Activated T-cell treated with anti-CD3 and anti-CD28 coated beads for 4 hours (primary cell): ENCODE measurements around the gene SIK3.
"Not testable (repeated sequence)": the region's sequence is repeated elsewhere in the genome, so short reads cannot be mapped to it uniquely, and the experiment has no call there.

Experiments used
- DNase-seq: peaks from one replicate; pipeline ENCODE4 v3.0.0-alpha.2; 2020

The SIK3 gene

DNA sequence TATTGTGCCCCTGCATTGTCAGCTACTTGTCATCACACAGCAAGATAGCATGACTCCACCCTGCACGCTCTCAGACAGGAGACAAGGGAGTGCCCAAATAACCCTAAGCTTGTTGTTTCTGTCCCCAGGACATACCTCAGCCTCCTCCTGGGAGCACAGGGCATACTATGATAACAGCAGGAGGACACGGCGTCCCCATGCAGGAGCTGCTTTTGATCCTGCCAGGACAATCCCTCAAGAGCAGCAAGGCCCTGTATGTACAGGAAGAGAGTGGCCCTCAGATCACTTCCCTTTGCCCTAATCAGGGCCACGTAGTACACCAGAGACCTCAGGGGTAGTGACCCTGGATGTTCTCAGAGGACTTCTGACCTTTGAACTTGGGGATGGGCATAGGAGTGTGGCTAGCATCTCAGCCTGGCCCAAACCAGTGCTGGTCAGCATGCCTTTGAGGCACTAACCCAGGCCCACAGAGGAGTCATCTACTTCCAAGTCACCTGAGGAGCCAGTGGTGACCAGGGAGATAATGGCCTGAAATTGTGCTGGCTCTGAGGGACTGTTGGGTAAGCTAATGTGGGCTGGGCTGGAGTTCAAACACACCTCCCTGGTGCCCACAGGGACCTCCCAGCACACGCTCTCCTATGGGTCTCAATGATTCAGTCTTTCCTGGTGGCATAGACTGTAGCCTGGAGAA is 284.3 kb downstream of the SIK3 start:
- no peak for DNase-seq

DNA sequence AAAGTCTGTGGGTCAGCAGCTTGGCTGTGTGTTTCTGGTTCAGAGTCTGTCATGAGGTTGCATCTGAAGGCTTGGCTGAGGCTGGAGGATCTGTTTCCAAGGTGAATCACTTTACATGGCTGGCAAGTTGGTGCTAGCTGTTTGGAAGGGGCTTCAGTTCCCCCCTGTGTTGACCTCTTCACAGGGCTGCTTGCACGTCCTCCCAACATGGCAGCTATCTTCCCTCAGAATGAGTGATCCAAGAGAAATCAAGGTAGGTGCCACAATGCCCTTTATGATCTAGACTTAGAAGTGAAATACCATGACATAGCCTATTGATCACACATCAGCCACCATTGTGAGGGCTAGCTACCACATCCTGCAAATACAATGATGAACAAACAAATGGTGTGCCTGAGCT is 285.1 kb downstream of the SIK3 start:
- DNase-seq = no peak

DNA sequence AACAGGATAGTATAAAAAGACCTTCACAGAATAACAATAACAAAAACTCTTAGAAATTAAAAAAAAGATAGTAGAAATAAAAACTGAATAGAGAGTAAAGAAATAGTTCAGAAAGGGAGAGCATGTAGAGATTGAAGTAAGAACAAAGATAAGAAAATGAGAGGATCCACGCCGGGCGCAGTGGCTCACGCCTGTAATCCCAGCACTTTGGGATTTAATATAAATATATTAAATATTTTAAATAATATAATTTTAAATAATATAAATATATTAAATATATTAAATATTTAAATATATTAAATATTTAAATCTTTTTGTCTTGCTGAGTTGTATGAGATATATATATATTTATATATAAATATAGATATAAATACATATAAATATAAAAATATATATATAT is 286.1 kb downstream of the SIK3 start:
- DNase-seq = no peak

DNA sequence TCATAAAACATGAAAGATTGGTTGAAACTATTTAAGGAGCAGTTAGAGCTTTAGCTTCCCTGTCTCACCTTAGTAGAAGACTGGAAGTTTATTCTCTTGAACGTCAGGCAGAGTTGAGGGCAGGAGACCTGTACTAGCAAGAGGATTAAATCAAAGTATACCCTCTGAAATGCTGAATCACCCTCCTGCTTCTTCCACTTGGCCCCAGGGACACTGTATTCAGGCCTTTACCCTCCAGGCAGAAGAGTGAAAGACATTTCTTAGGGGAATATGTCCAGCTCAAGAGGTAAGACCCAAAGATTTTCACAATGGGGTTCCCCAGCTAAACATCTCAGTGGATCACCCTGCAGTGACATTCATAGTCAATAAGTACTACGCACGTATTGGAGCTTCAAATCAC is 287.0 kb downstream of the SIK3 start:
- DNase-seq = no peak

DNA sequence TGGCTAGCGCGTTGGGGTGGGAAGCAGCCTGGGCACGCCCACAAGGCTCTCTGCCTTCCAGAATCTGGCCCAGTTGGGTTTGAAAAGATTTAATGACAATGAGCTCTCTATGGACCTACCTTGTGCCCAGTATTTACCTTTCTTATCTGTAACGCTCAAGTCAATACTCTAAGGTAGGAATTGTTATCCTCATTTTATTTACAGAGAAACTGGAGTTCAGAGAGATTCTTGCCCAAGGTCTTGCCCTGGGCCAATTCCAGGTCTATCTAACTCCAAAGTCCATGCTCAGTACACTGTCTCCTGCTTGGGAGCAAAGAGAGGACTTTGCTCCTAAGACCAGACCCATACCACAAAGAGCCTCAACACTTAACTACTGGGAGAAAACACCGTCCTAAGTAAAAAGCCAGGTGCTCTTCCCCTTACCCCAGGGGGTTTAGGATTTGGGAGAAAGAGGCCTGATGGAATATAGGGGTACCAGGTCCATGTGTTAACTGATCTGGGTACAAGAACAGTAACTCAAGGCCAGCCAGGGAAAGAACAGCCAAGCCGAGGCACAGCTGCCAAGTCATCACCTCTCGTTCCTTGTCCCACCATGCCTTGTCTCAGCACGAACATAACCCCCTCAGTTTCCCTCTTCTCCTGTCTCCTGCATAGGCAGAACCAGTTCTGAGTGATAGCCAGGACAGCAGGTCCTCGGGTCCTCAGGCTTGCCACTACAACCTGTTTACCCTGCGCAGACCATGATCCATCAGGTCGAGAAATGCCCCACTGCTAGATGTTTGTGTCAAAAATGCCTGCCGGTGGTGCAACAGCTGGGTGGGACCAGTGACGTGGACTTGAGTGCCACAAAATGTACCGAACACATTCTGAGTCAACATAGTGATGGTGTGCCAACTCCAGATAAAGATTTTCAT is 289.7 kb downstream of the SIK3 start:
- no peak for DNase-seq

DNA sequence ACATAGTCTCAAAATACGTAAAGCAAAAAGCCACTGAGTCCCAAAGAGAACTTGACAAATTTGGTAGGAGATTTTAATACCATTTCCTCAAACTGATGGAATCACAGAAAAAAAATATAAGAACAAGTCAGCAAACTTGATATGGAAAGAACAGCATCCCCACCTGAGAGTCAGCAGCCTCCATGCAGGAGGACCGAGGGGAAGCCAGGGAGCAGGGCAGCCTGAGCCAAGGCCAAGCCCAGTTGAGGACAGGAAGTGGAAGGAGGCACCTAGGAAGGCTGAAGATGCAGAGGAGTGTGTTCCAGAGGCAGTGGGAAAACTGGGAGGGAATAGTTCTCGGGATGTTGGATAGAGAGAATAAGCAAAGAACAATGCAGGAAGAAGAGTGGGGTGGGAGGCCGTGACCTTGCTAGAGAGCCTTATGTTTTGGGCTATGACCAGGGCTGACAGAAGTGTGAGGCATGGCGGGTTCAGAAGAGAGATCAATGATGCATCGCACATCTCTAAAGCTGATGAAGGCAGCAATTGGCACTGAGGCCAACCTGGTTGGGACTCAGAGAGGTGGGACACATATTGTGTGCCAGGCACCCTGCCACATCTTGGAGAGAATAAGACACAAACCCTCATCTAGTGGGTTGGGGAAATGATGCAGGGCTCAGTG is 290.5 kb downstream of the SIK3 start:
- no peak for DNase-seq

DNA sequence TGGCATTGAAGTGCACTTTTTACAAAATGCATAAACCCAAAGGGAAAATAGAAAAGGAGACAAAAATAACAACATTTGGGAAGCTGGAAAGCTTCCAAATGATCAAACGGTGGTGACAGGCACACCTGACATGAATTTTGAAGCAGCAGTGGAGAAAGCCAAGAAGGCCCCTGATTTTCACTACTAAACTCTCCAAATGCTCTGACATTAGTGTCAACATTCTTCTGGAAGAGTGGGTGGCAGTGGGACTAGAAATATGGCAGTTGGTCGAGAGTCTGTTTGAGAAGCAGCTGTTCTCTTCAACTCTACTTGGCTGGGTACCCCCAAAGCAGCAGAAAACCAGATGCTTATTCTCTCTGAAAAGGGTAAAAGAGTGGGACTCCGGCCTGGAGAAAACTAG is 294.2 kb downstream of the SIK3 start:
- DNase-seq = no peak

DNA sequence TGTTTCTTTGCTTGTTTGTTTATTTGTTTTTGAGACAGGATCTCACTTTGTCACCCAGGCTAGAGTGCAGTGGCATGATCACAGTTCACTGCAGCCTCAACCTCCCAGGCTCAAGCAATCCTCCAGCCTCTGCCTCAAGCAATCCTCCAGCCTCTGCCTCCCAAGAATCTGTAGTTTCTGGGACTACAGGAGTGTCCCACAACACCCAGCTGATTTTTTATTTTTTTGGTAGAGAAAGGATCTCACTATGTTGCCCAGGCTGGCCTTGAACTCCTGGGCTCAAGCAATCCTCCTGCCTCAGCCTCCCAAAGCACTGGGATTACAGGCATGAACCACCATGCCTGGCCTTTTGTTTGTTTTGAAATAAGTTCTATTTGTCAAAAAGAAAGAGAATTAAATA is 296.6 kb downstream of the SIK3 start:
- not testable (repeated sequence) for DNase-seq

DNA sequence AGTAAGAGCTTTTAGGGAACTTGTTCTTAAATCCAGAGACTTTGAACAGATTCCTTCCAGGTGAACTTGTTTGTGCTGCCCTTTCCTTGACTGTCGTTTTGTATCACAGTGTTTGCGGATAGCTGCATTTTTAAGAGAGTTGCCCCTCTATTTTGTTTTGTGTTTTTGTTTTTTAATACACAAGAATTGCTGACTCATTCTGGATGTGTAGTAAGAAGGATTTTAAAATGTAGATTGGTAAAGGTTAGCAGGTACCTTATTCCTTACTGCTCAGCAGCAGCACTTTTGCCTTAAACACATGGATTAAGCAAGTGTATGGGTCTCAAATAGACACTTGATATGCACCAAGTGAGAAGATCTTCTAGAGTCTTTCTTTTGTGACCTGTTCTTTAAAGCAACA is 297.6 kb downstream of the SIK3 start:
- DNase-seq = no peak

DNA sequence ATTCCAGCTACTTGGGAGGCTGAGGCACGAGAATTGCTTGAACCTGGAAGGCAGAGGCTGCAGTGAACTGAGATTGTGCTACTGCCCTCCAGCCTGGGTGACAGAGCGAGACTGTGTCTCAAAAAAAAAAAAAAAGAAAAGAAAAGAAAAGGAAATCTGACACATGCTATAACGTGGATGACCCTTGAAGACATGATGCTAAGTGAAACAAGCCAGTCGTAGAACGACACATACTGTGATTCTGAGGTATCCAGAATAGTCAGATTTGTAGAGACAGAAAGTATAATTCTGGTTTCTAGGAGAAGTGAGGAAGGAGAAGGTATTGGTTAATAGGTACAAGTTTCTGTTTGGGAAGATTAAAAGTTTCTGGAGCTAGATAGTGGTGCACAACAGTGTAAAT is 299.9 kb downstream of the SIK3 start:
- no peak for DNase-seq

DNA sequence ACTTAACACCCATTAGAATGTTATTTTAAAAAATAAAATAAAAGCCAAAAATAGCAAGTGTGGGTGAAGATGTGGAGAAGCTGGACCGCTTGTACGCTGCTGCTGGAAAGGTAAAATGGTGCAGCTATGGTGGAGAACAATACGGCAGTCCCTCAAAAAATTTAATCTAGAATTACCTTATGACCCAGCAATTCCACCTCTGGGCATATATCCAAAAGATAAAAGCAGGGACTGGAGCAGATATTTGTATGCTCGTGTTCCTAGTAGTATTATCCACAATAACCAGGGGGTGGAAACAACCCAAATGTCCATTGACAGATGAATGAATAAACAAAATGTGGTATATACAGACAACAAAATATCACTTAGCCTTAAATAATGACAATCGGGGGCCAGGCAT is 300.4 kb downstream of the SIK3 start:
- DNase-seq = no peak

DNA sequence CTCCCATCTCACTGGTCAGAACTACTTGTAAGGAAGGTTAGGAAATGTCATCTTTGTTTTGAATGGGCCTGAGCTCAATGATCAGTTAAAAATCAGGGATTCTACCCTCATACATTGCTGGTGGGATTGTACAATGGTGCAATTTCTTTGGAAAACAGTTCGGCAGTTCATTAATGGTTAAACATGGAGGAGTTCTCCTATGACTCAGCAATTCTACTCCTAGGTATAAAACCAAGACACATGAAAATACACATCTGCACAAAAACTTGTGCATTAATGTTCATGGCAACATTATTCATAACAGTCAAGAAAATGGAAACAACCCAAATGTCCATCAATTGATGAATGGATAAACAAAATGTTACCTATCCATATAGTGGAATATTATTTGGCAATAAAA is 301.7 kb downstream of the SIK3 start:
- no peak for DNase-seq

DNA sequence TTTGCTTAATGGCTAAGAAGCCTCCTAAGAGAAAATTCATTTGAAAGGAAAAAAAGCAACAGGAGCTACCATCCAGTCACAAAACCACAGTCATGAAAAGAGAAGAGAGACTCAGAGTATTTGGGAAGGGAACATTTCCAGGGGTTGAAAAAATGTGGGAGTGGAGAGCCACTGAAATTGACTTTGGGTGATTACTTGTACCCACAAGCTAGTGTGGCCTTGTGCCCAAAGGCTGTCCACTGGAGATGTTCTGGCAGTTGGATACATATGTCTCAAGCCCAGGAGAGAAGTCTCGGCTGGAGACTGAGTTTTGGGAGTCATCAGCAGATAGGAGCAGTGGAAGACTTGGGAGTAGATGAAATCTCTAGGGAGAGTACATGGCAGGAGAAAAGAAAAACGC is 303.4 kb downstream of the SIK3 start:
- DNase-seq = no peak

DNA sequence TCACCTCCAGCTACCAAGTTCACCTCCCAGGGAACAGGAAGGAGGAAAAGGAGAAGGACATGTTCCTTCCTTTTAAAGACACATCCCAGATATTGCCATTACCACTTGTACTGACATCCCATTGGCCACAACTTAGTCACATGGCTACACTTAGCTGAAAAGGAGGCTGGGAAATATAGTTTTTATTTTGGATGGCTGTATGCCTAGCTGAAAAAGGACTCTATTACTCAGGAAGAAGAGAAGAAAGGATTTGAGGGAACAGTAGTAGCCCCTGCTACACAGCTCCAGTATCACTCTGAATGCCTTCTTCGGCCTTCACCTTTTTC is 304.5 kb downstream of the SIK3 start:
- DNase-seq = no peak
